Mammary epithelial cell (primary cell): ENCODE measurements around the gene OSBPL2.

Source experiments
- CTCF ChIP-seq, 2 donors: IDR thresholded peaks in 1 of 2; conservative IDR thresholded peaks in 1 of 2; 2 replicates each; pipeline ENCODE4 v1.5.1; 2011 to 2012; ENCODE audit warnings: inconsistent platforms in 2 of 2, low read length in 2 of 2, mild to moderate bottlenecking in 2 of 2, control low read depth in 1 of 2, low read depth in 1 of 2; ENCODE audit not compliant: insufficient read depth in 1 of 2; ENCODE audit errors: extremely low read depth in 1 of 2
- EZH2 ChIP-seq: IDR thresholded peaks from 2 replicates; pipeline ENCODE4 v1.6.1; 2012; ENCODE audit warnings: low read length, inconsistent platforms, borderline replicate concordance

GRCh38 chr20:62225820-62226635 lies 12.3 kb upstream of the OSBPL2 start:
- TF ChIP-seq CTCF (conservative IDR thresholded peaks at IDR 0.05 in 1 of 2, IDR thresholded peaks at IDR 0.05 in 1 of 2; ENCODE audit: extremely low read depth in 1 of 2, insufficient read depth in 1 of 2, low read depth in 1 of 2, low read length in 2 of 2): no peak
- TF ChIP-seq EZH2: no peak
